GM21526 (cell line): ENCODE results near the gene ANKIB1.
"Not testable (repeated sequence)": the region's sequence is repeated elsewhere in the genome, so short reads cannot be mapped to it uniquely, and the experiment has no call there.

Source experiments
- ATAC-seq: cut with Tn5 transposase; IDR thresholded peaks from one replicate; pipeline ENCODE4 v1.9.1; 2021; ENCODE audit warnings: moderate library complexity; ENCODE audit not compliant: unreplicated experiment, low FRiP score

Gene ANKIB1

GRCh38 chr7:92245487-92246359 is at the start of gene ANKIB1, which contains the start of gene KRIT1:
Gene ANKIB1, plus strand, starts transcription at chr7:92245974. Its CDS starts 49,005 bp downstream, at chr7:92294979.
Gene KRIT1, minus strand, starts transcription at chr7:92245914. Its CDS starts 3,779 bp downstream, at chr7:92242135.
- ATAC-seq = peak; percentile 75

- no peak for ATAC-seq
These were observed 45.0 kb upstream of the ANKIB1 start for GRCh38 chr7:92200791-92201190.

GRCh38 chr7:92205987-92206386 is 39.8 kb upstream of the ANKIB1 start:
- ATAC-seq = no peak

- ATAC-seq = no peak
These were observed 39.1 kb upstream of the ANKIB1 start for GRCh38 chr7:92206672-92207071.

GRCh38 chr7:92221766-92222165 is 24.0 kb upstream of the ANKIB1 start:
- ATAC-seq = no peak

GRCh38 chr7:92226981-92227380 is 18.8 kb upstream of the ANKIB1 start:
- no peak for ATAC-seq

GRCh38 chr7:92228100-92228499 is 17.7 kb upstream of the ANKIB1 start:
- ATAC-seq = no peak

GRCh38 chr7:92228742-92229141 is 17.0 kb upstream of the ANKIB1 start:
- no peak for ATAC-seq

GRCh38 chr7:92230547-92230946 is 15.2 kb upstream of the ANKIB1 start:
- no peak for ATAC-seq

GRCh38 chr7:92242972-92243371 is 2.8 kb upstream of the ANKIB1 start:
- ATAC-seq = no peak

GRCh38 chr7:92244808-92245486 is 827 bp upstream of the ANKIB1 start:
- ATAC-seq = no peak

GRCh38 chr7:92246360-92247101 is 757 bp downstream of the ANKIB1 start:
- ATAC-seq = peak; percentile 23

GRCh38 chr7:92250603-92251002 is 4.8 kb downstream of the ANKIB1 start:
- ATAC-seq = no peak

- no peak for ATAC-seq
These were observed 5.4 kb downstream of the ANKIB1 start for GRCh38 chr7:92251181-92251580.

- no peak for ATAC-seq
These were observed 7.5 kb downstream of the ANKIB1 start for GRCh38 chr7:92253251-92253650.

- ATAC-seq = not testable (repeated sequence)
These were observed 9.0 kb downstream of the ANKIB1 start for GRCh38 chr7:92254800-92255199.

- no peak for ATAC-seq
These were observed 9.5 kb downstream of the ANKIB1 start for GRCh38 chr7:92255308-92255707.

GRCh38 chr7:92259062-92259461 is 13.3 kb downstream of the ANKIB1 start:
- no peak for ATAC-seq

- ATAC-seq = no peak
These were observed 14.0 kb downstream of the ANKIB1 start for GRCh38 chr7:92259610-92260247.

- ATAC-seq = no peak
These were observed 14.5 kb downstream of the ANKIB1 start for GRCh38 chr7:92260248-92260781.
